Thymus (tissue), 11 donors: ENCODE results near the gene DHODH. TPM values are rescaled to one million over a fixed set of nuclear protein-coding genes. Genes with fewer than 3 reads are reported as not detected.
"Not testable (repeated sequence)": the region's sequence is repeated elsewhere in the genome, so short reads cannot be mapped to it uniquely, and the experiment has no call there.

ENCODE experiments used
- DNase-seq, 9 donors: peaks; one replicate each; pipeline ENCODE4 v3.0.0-alpha.2; 2013; ENCODE audit warnings: low spot score in 9 of 9, low read depth in 6 of 9, missing footprints in 1 of 9
- H3K27ac ChIP-seq, 2 donors: one replicate each; pipeline ENCODE4 v1.5.1; 2013; ENCODE audit warnings: control low read depth in 1 of 2, low read depth in 1 of 2, low read length in 1 of 2, mild to moderate bottlenecking in 1 of 2, moderate library complexity in 1 of 2
- H3K27me3 ChIP-seq, 2 donors: one replicate each; pipeline ENCODE4 v1.5.1; 2013; ENCODE audit warnings: low read length in 1 of 2; ENCODE audit not compliant: control insufficient read depth in 2 of 2, insufficient read depth in 1 of 2
- H3K36me3 ChIP-seq, 2 donors: one replicate each; pipeline ENCODE4 v1.5.1; 2013; ENCODE audit warnings: low read length in 1 of 2, mild to moderate bottlenecking in 1 of 2, moderate library complexity in 1 of 2; ENCODE audit not compliant: control insufficient read depth in 2 of 2, insufficient read depth in 2 of 2
- H3K4me1 ChIP-seq, 2 donors: one replicate each; pipeline ENCODE4 v1.5.1; 2013; ENCODE audit warnings: low read length in 2 of 2; ENCODE audit not compliant: control insufficient read depth in 2 of 2, insufficient read depth in 2 of 2
- H3K4me3 ChIP-seq, 2 donors: one replicate each; pipeline ENCODE4 v1.5.1; 2013; ENCODE audit warnings: low read length in 2 of 2, control low read depth in 1 of 2, mild to moderate bottlenecking in 1 of 2
- H3K9me3 ChIP-seq, 2 donors: one replicate each; pipeline ENCODE4 v1.5.1; 2013; ENCODE audit warnings: low read length in 1 of 2, mild to moderate bottlenecking in 1 of 2; ENCODE audit not compliant: control insufficient read depth in 2 of 2, insufficient read depth in 1 of 2
- WGBS: extraction: QIAGEN DNeasy Blood & Tissue Kit; methylation state at CpG from one replicate; pipeline ENCODE4 v1.1.7; 2013; 5-methylcytosine and 5-hydroxymethylcytosine counted together
- polyA plus RNA-seq: library from polyadenylated mRNA; stranded (reverse); fragments of 200-250 nt; gene quantifications from one replicate; pipeline ENCODE4 v1.2.3, GENCODE V29; 2013
- total RNA-seq: library from RNA; stranded (reverse); fragments of 120-200 nt; gene quantifications from one replicate; pipeline ENCODE4 v1.2.4, GENCODE V29; 2013
- donor health status: healthy.

DHODH gene
- total and polyA plus RNA-seq, 2 donors, result 5.4 to 6.3 TPM

DNA sequence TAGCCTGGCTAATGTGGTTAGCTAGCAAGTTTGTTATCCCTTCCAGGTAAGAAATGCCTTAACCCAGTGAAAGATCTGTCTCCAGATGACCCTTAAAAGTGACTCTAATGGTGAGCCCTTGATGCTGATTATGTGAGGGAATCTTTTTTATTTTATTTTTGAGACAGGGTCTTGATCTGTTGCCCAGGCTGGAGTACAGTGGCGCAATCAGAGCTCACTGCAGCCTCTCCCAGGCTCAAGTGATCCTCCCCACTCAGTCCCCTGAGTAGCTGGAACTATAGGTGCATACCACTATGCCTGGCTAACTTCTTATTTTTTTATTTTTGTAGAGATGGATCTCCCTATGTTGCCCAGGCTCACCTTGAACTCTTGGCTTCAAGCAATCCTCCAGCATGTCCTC, 35.0 kb downstream of the DHODH start:
- H3K27ac ChIP-seq, result no peak overlapping the region
- H3K36me3 ChIP-seq, result peaks cover 0 to 11% of the 10 kb centered on the region in 2 donors
- H3K27me3 ChIP-seq, result no peaks in the 10 kb centered on the region
- no peak overlapping the region for H3K4me3 ChIP-seq
- no peaks in the 10 kb centered on the region for H3K9me3 ChIP-seq
- H3K4me1 ChIP-seq, result no peaks in the 10 kb centered on the region
- no peak for DNase-seq
- WGBS, result 100% methylated on average over 1 of the region's 1 CpG

- no peak for DNase-seq
- WGBS, result 83% methylated on average over 6 of the region's 6 CpGs
- Histone ChIP-seq H3K9me3 (no peaks in the 10 kb centered on the region), H3K36me3 (peaks cover 0 to 11% of the 10 kb centered on the region in 2 donors), H3K4me1 (no peaks in the 10 kb centered on the region), H3K4me3 (no peak overlapping the region), H3K27ac (no peak overlapping the region), H3K27me3 (no peaks in the 10 kb centered on the region)
These were observed 35.8 kb downstream of the DHODH start for GRCh38 chr16:72044296-72044695.

DNA sequence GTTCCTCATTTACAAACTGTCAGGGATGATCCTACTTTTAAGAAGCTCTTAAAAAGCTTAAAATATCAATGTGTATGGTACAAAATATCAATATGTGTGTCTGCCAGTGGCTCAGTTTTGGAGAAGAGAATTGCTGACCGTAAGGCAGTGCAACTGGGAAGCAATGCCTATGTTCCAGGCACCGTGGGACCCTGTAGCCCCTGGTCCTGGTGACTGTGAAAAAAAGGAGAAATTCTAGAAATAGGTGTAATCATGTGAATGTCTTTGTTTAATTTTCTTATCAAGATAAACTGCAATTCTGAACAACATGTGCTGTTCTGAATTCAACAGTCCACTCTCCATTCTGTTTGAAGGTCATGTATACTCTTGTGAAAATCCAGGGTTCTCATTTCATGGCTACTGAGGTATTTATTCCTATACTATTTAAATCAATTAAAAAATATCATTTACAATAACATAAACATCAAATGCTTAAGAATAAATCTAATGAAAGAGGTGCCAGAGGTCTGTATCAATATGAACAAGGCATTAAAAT, 36.3 kb downstream of the DHODH start:
- Histone ChIP-seq H3K27me3 (no peaks in the 10 kb centered on the region), H3K36me3 (peaks cover 0 to 11% of the 10 kb centered on the region in 2 donors), H3K9me3 (peaks cover 0 to 3% of the 10 kb centered on the region in 2 donors), H3K27ac (no peak overlapping the region), H3K4me3 (no peak overlapping the region), H3K4me1 (no peaks in the 10 kb centered on the region)
- WGBS, result 93% methylated on average over 2 of the region's 2 CpGs
- DNase-seq, result no peak

GRCh38 chr16:72049110-72049509, 40.6 kb downstream of the DHODH start:
- no peak overlapping the region for H3K27ac ChIP-seq
- H3K4me3 ChIP-seq, result no peak overlapping the region
- no peaks in the 10 kb centered on the region for H3K36me3 ChIP-seq

GRCh38 chr16:72050769-72051464, 42.4 kb downstream of the DHODH start:
- no peak overlapping the region for H3K27ac ChIP-seq
- DNase-seq, result no peak

More at GRCh38 chr16:72049110-72049509, 40.6 kb downstream of the DHODH start:
- no peaks in the 10 kb centered on the region for H3K27me3 ChIP-seq
- no peak for DNase-seq
- peaks cover 0 to 3% of the 10 kb centered on the region in 2 donors for H3K9me3 ChIP-seq
- H3K4me1 ChIP-seq, result no peaks in the 10 kb centered on the region

DNA sequence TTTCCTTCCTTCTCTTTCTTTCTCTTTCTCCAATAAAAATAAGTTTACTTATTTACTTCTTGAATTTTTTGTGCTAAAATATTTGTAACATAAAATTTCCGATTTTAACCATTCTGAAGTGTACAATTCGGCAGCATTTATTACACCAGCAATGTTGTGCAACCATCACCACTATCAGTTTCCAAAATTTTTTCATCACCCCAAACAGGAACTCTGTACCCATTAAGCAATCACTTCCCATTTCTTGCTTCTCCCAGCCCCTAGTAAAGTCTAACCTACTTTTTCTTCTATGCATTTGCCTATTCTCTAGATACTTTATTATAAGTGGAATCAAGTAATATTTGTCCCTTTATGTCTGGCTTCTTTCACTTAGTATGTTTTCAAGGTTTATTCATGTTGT, 43.3 kb downstream of the DHODH start:
- H3K4me3 ChIP-seq, result no peak overlapping the region
- H3K4me1 ChIP-seq, result no peaks in the 10 kb centered on the region
- 73% methylated on average over 2 of the region's 2 CpGs for WGBS
- no peaks in the 10 kb centered on the region for H3K36me3 ChIP-seq
- no peak for DNase-seq
- peaks cover 0 to 3% of the 10 kb centered on the region in 2 donors for H3K9me3 ChIP-seq
- no peak overlapping the region for H3K27ac ChIP-seq
- H3K27me3 ChIP-seq, result no peaks in the 10 kb centered on the region

More at GRCh38 chr16:72050769-72051464, 42.4 kb downstream of the DHODH start:
- Histone ChIP-seq H3K36me3 (no peaks in the 10 kb centered on the region), H3K4me3 (no peak overlapping the region), H3K27me3 (no peaks in the 10 kb centered on the region), H3K9me3 (peaks cover 0 to 3% of the 10 kb centered on the region in 2 donors), H3K4me1 (no peaks in the 10 kb centered on the region)
- 94% methylated on average over 4 of the region's 4 CpGs for WGBS

GRCh38 chr16:72054254-72054847, 45.8 kb downstream of the DHODH start, which contains the start of gene HP:
Gene HP (plus strand): TSS chr16:72054505. CDS start chr16:72054653, 148 bp downstream.
- not testable (repeated sequence) for H3K4me1 ChIP-seq, H3K4me3 ChIP-seq, H3K36me3 ChIP-seq, H3K27me3 ChIP-seq, DNase-seq, H3K27ac ChIP-seq, H3K9me3 ChIP-seq
- WGBS, result 88% methylated on average over 5 of the region's 5 CpGs

DNA sequence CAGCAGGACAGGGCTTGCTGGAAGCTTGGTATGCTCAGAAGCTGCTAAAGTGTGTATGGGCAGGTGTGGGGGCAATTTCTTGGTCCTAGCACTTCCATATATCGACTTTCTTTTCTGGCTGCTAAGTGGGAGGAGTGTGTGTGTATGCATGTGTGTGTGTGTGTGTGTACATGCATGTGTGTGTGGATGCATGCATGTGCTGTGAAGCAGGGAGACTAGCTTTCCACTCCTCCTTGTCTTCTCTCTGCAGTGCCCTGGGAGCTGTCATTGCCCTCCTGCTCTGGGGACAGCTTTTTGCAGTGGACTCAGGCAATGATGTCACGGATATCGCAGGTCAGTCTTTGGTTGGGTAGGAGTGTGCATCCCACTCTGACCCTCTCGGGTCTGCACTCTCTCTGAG, 47.4 kb downstream of the DHODH start:
- H3K9me3 ChIP-seq, result no peaks in the 10 kb centered on the region
- no peaks in the 10 kb centered on the region for H3K36me3 ChIP-seq
- 94% methylated on average over 4 of the region's 4 CpGs for WGBS
- H3K27me3 ChIP-seq, result no peaks in the 10 kb centered on the region
- DNase-seq, result no peak
- no peak overlapping the region for H3K27ac ChIP-seq
- no peak overlapping the region for H3K4me3 ChIP-seq
- H3K4me1 ChIP-seq, result no peaks in the 10 kb centered on the region

DNA sequence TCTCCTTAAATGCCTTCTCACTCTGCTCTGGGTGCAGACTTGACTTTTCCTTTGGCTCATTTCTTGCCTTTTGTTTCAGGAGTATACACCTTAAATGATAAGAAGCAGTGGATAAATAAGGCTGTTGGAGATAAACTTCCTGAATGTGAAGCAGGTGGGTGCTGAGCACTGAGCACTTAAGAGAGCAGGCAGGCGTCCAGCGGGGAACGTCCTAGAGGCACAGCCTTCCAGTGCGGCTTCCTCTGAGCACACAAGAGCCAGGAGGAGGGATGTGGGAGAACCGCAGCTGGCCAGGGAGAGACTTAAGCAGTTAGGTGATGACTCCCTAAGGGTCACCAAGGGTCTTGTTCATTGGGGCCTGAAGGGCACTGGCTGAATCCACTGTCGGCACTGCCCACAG, 48.8 kb downstream of the DHODH start:
- not testable (repeated sequence) for H3K4me1 ChIP-seq, H3K9me3 ChIP-seq, H3K36me3 ChIP-seq, H3K27ac ChIP-seq, H3K27me3 ChIP-seq, DNase-seq, H3K4me3 ChIP-seq
- no CpG with 5 or more reads among the region's 6 CpGs for WGBS
